K562 (cell line): ENCODE measurements around the gene MED31. TPM values are rescaled to one million over a fixed set of nuclear protein-coding genes. Genes with fewer than 3 reads are reported as not detected.

Experiments used
- ATAC-seq: fragments of 200-7000 bp; cut with Tn5 transposase; 3 replicates; pipeline ENCODE4 v1.9.1; 2020; ENCODE audit warnings: moderate library complexity
- BruUV-seq: library from RNA; stranded (reverse); fragments of 400-500 nt; replicated peaks from 2 replicates; lab custom pipeline; 2021; lab: Mats Ljungman, UMichigan
- CTCF ChIA-PET: fragments of 300-600 bp; formaldehyde crosslinking; extraction: SDS; loops from one replicate; lab custom pipeline; 2021; ENCODE audit warnings: low intra/inter-chr PET ratio; lab: Yijun Ruan, JAX
- POLR2A ChIA-PET: fragments of 300-600, 350-650 bp; sonication (Branson Sonifier 250); formaldehyde crosslinking; extraction: SDS; loops from one replicate; lab custom pipeline; 2021; ENCODE audit warnings: antibody characterized with exemption, inconsistent platforms; lab: Yijun Ruan, JAX
- DNase-seq, 4 experiments: peaks; one replicate each; pipeline versions ENCODE4 v3.0.0 to v3.0.0-alpha.2; 2011 to 2018; ENCODE audit warnings: low spot score in 3 of 4, mixed read lengths in 3 of 4; ENCODE audit errors: extremely low read depth in 1 of 4
- FAIRE-seq: peaks from 2 replicates; lab custom pipeline; 2011; peaks lifted over from hg19 to GRCh38; lab: Jason Lieb, UNC
- H2AFZ ChIP-seq: 2 replicates; pipeline ENCODE4 v1.6.0; 2011; ENCODE audit warnings: low read depth, low read length, control low read depth, inconsistent platforms
- H3K27ac ChIP-seq: fragments of 200-600 bp; 3 replicates; pipeline ENCODE4 v1.8.0; 2011; ENCODE audit warnings: low read depth, mild to moderate bottlenecking, control low read depth, inconsistent platforms, low read length, moderate library complexity, mixed read lengths; ENCODE audit errors: extremely low read depth
- H3K27me3 ChIP-seq, 2 experiments: fragments of 300-600 bp in 1 of 2; 2 replicates in 1 of 2; 3 replicates in 1 of 2; pipeline versions ENCODE4 v1.6.0 to v1.8.0; 2011; ENCODE audit warnings: inconsistent platforms in 2 of 2, low read length in 2 of 2, mild to moderate bottlenecking in 1 of 2, mixed read lengths in 1 of 2, moderate library complexity in 1 of 2; ENCODE audit not compliant: control insufficient read depth in 2 of 2, insufficient read depth in 2 of 2
- H3K36me3 ChIP-seq: fragments of 300-600 bp; 3 replicates; pipeline ENCODE4 v1.8.0; 2011; ENCODE audit warnings: mild to moderate bottlenecking, low read length, inconsistent platforms; ENCODE audit not compliant: control insufficient read depth, insufficient read depth
- H3K4me1 ChIP-seq, 2 experiments: fragments of 200-600 bp in 1 of 2; replicated peaks in 1 of 2; 2 replicates in 1 of 2; 3 replicates in 1 of 2; pipeline versions ENCODE4 v1.5.1 to v1.8.0; 2011; ENCODE audit warnings: inconsistent platforms in 2 of 2, low read length in 2 of 2, mild to moderate bottlenecking in 1 of 2, mixed read lengths in 1 of 2, moderate library complexity in 1 of 2; ENCODE audit not compliant: control insufficient read depth in 2 of 2, insufficient read depth in 2 of 2
- H3K4me2 ChIP-seq: 2 replicates; pipeline ENCODE4 v1.6.1; 2011; ENCODE audit warnings: low read length, control low read depth, inconsistent platforms, mixed read lengths; ENCODE audit not compliant: insufficient read depth
- H3K4me3 ChIP-seq: fragments of 200-600 bp; sonication (generic), shearing (Covaris generic); 2 replicates; pipeline ENCODE4 v1.5.1; 2016; ENCODE audit warnings: control low read depth, inconsistent platforms
- H3K79me2 ChIP-seq: fragments of 200-600 bp; 3 replicates; pipeline ENCODE4 v1.8.0; 2011; ENCODE audit warnings: low read length, inconsistent platforms; ENCODE audit not compliant: control insufficient read depth, insufficient read depth
- H3K9ac ChIP-seq, 2 experiments: 2 replicates each; pipeline versions ENCODE4 v1.6.0 to v1.6.1; 2011; ENCODE audit warnings: low read depth in 2 of 2, low read length in 2 of 2, control low read depth in 1 of 2, inconsistent platforms in 1 of 2, mild to moderate bottlenecking in 1 of 2, mixed read lengths in 1 of 2; ENCODE audit not compliant: insufficient read depth in 1 of 2
- H3K9me1 ChIP-seq: one replicate; pipeline ENCODE4 v1.6.0; 2011; ENCODE audit warnings: inconsistent platforms, mild to moderate bottlenecking, low read length, moderate library complexity; ENCODE audit not compliant: control insufficient read depth, insufficient read depth
- H3K9me3 ChIP-seq: replicated peaks from 2 replicates; pipeline ENCODE4 v1.5.1; 2011; ENCODE audit warnings: low read depth, low read length, inconsistent platforms; ENCODE audit not compliant: control insufficient read depth, insufficient read depth
- H4K20me1 ChIP-seq: replicated peaks from 2 replicates; pipeline ENCODE4 v1.6.1; 2011; ENCODE audit warnings: low read length, inconsistent platforms, mixed read lengths; ENCODE audit not compliant: control insufficient read depth, insufficient read depth
- ATF1 ChIP-seq, 2 experiments: fragments of 450-650 bp in 1 of 2; IDR thresholded peaks; 2 replicates each; pipeline ENCODE4 v1.6.1; 2016; ENCODE audit warnings: missing compliant biosample characterization in 1 of 2, missing genetic modification characterization in 1 of 2
- BMI1 ChIP-seq: fragments of 150-350 bp; IDR thresholded peaks from 2 replicates; pipeline ENCODE4 v1.6.1; 2014; ENCODE audit warnings: low read length
- CBX8 ChIP-seq: fragments of 200-600 bp; sonication (generic); IDR thresholded peaks from 2 replicates; pipeline ENCODE4 v1.6.1; 2012; ENCODE audit warnings: borderline replicate concordance, mixed run types, low read depth, mild to moderate bottlenecking, moderate library complexity, mixed read lengths, low read length, control low read depth, inconsistent platforms; ENCODE audit not compliant: poor library complexity, severe bottlenecking; ENCODE audit errors: extremely low read depth
- DIDO1 ChIP-seq: fragments of 450-650 bp; IDR thresholded peaks from 2 replicates; pipeline ENCODE4 v1.6.1; 2016; ENCODE audit warnings: low read depth, missing biosample characterization, missing genetic modification characterization
- ETV5 ChIP-seq: sonication (generic); formaldehyde crosslinking; IDR thresholded peaks from 2 replicates; pipeline ENCODE4 v1.4.0; 2020; ENCODE audit warnings: low read depth, mild to moderate bottlenecking, missing genetic modification reagents
- ETV6 ChIP-seq, 3 experiments: fragments of 150-350 bp in 1 of 3; sonication (generic) in 1 of 3; formaldehyde crosslinking in 1 of 3; IDR thresholded peaks; 2 replicates each; pipeline versions ENCODE4 v1.6.1 to v1.8.0; 2014 to 2022; ENCODE audit warnings: borderline replicate concordance in 2 of 3, low read depth in 2 of 3, antibody characterized with exemption in 1 of 3, low read length in 1 of 3, mild to moderate bottlenecking in 1 of 3, missing genetic modification reagents in 1 of 3
- GABPB1 ChIP-seq: sonication (generic); formaldehyde crosslinking; IDR thresholded peaks from 2 replicates; pipeline ENCODE4 v1.8.0; 2022; ENCODE audit warnings: mild to moderate bottlenecking, missing genetic modification reagents
- GTF2A2 ChIP-seq: IDR thresholded peaks from 2 replicates; pipeline ENCODE4 v1.6.1; 2016; ENCODE audit warnings: mild to moderate bottlenecking, missing genetic modification characterization, missing compliant biosample characterization
- HNRNPLL ChIP-seq: fragments of 200-400 bp; formaldehyde crosslinking; IDR thresholded peaks from 2 replicates; pipeline ENCODE4 v1.6.1; 2017; ENCODE audit warnings: low read length, low read depth, mild to moderate bottlenecking; ENCODE audit not compliant: poor library complexity, severe bottlenecking
- IRF1 ChIP-seq: sonication (generic); formaldehyde crosslinking; IDR thresholded peaks from 2 replicates; pipeline ENCODE4 v1.8.0; 2022; ENCODE audit warnings: missing genetic modification reagents, mild to moderate bottlenecking, borderline replicate concordance
- MTA3 ChIP-seq: fragments of 450-650 bp; formaldehyde crosslinking; IDR thresholded peaks from 2 replicates; pipeline ENCODE4 v1.6.1; 2017; ENCODE audit warnings: mild to moderate bottlenecking, borderline replicate concordance
- NONO ChIP-seq, 2 experiments: fragments of 200-400 bp in 1 of 2; fragments of 450-650 bp in 1 of 2; formaldehyde crosslinking in 1 of 2; IDR thresholded peaks; 2 replicates each; pipeline ENCODE4 v1.6.1; 2017; ENCODE audit warnings: low read depth in 2 of 2, mild to moderate bottlenecking in 2 of 2, moderate library complexity in 2 of 2, low read length in 1 of 2
- PCBP1 ChIP-seq: fragments of 200-400 bp; formaldehyde crosslinking; IDR thresholded peaks from 2 replicates; pipeline ENCODE4 v1.6.1; 2018; ENCODE audit warnings: mild to moderate bottlenecking, low read depth, low read length; ENCODE audit not compliant: poor library complexity, severe bottlenecking
- PRMT5 ChIP-seq: sonication (generic); formaldehyde crosslinking; IDR thresholded peaks from 2 replicates; pipeline ENCODE4 v1.5.0; 2020; ENCODE audit warnings: missing genetic modification reagents
- TCF3 ChIP-seq: sonication (generic); formaldehyde crosslinking; IDR thresholded peaks from 2 replicates; pipeline ENCODE4 v1.4.0; 2020; ENCODE audit warnings: mild to moderate bottlenecking, missing genetic modification reagents
- TSC22D4 ChIP-seq: fragments of 450-650 bp; IDR thresholded peaks from 2 replicates; pipeline ENCODE4 v1.6.1; 2016; ENCODE audit warnings: missing genetic modification characterization, missing biosample characterization, control low read depth
- ZNF23 ChIP-seq: fragments of 250-450 bp; sonication (Bioruptor Pico); IDR thresholded peaks from 2 replicates; pipeline ENCODE4 v1.4.0; 2020; ENCODE audit warnings: mild to moderate bottlenecking
- ZNF347 ChIP-seq: fragments of 450-650 bp; formaldehyde crosslinking; IDR thresholded peaks from 2 replicates; pipeline ENCODE4 v1.4.0; 2020; ENCODE audit warnings: low read depth, mild to moderate bottlenecking, moderate library complexity
- ZNF436 ChIP-seq: fragments of 250-450, 450-650 bp; sonication (Bioruptor Pico); formaldehyde crosslinking; IDR thresholded peaks from 2 replicates; pipeline ENCODE4 v1.7.0; 2020; ENCODE audit warnings: mild to moderate bottlenecking
- ZSCAN32 ChIP-seq: fragments of 450-650 bp; formaldehyde crosslinking; IDR thresholded peaks from 2 replicates; pipeline ENCODE4 v1.4.0; 2020; ENCODE audit warnings: mild to moderate bottlenecking, moderate library complexity
- WGBS: fragments of 100-300 bp; shearing (Covaris generic); methylation state at CpG from one replicate; pipeline ENCODE4 v1.1.6; 2016; ENCODE audit warnings: low coverage, mixed read lengths; ENCODE audit not compliant: insufficient coverage; ENCODE audit errors: missing lambda C conversion rate; 5-methylcytosine and 5-hydroxymethylcytosine counted together
- in situ Hi-C: fragments of 300-500 bp; cut with MboI; formaldehyde crosslinking; loops from 4 replicates; pipeline ENCODE4 v1.15.0; 2018; ENCODE audit warnings: inconsistent platforms, mixed read lengths
- intact Hi-C: fragments of 100-400 bp; cut with micrococcal nuclease; formaldehyde crosslinking; loops from 2 replicates; pipeline ENCODE4 v1.14.2; 2022
- polyA plus RNA-seq, 8 experiments: library from polyadenylated mRNA; depleted of rRNA in 4 of 8; stranded (reverse) in 5 of 8; unstranded in 3 of 8; fragments of >200 nt; fragmentation: Nextera tagmentation in 2 of 8; fragmentation: Illumina TruSeq in 1 of 8; extraction: Ambion mirVana in 2 of 8; extraction: Trizol in 1 of 8; gene quantifications; 2 replicates each; pipeline versions ENCODE4 v1.2.1 to v1.2.3, GENCODE V29; 2011 to 2014; ENCODE audit warnings: inconsistent platforms in 1 of 8, missing spikeins in 1 of 8
- total RNA-seq, 7 experiments: library from RNA; depleted of rRNA in 6 of 7; stranded (reverse); fragments of >200 nt in 6 of 7; fragmentation: Illumina TruSeq in 2 of 7; extraction: Trizol in 2 of 7; gene quantifications; 2 replicates each; pipeline versions ENCODE4 v1.2.1 to v1.2.3, GENCODE V29; 2011 to 2021; ENCODE audit warnings: low replicate concordance in 1 of 7

Gene MED31
- total and polyA plus RNA-seq, 9 of the 15 experiments (the other 6 are each of a cell fraction or from before 2014, with no cell fraction given), result 6.4 to 39.9 (median 14.6) TPM

- no TSS peak for BruUV-seq
- Histone ChIP-seq H3K9me1 (no peaks in the 10 kb centered on the region), H3K36me3 (peaks cover 49% of the 10 kb centered on the region), H3K4me3 (no peak overlapping the region), H3K9ac (no peak overlapping the region), H4K20me1 (no peaks in the 10 kb centered on the region), H3K4me1 (peaks cover 0 to 12% of the 10 kb centered on the region in 2 experiments; a peak in 2 of 5 replicates), H3K79me2 (no peaks in the 10 kb centered on the region), H3K27ac (no peak overlapping the region), H2AFZ (no peak overlapping the region), H3K4me2 (no peak overlapping the region), H3K9me3 (no peaks in the 10 kb centered on the region), H3K27me3 (no peaks in the 10 kb centered on the region)
- POLR2A ChIA-PET, result interaction anchor here (1.1 kb wide), 1 partner anchor 10 kb away, joined by 3 read pairs; no protein-coding TSS in a partner anchor
- TF ChIP-seq MTA3 (no peak), ZNF436 (no peak), ETV6 (IDR thresholded peaks at IDR 0.05; ENCODE audit: borderline replicate concordance in 1 of 2, low read depth in 2 of 2, low read length in 1 of 2) (no peak), ETV6 (CRISPR knock-in tag; IDR thresholded peaks at IDR 0.05; ENCODE audit: borderline replicate concordance) (no peak), CBX8 (no peak), GTF2A2 (no peak), DIDO1 (tag) (no peak), TSC22D4 (no peak), HNRNPLL (no peak), NONO (IDR thresholded peaks at IDR 0.05; ENCODE audit: low read depth in 2 of 2, low read length in 1 of 2) (no peak), IRF1 (CRISPR knock-in tag) (no peak), ATF1 (CRISPR knock-in tag; IDR thresholded peaks at IDR 0.05) (no peak), ATF1 (tag; IDR thresholded peaks at IDR 0.05) (no peak), ZNF23 (CRISPR knock-in tag) (no peak), TCF3 (CRISPR knock-in tag) (no peak), ZSCAN32 (CRISPR knock-in tag) (no peak), PRMT5 (CRISPR knock-in tag) (no peak), ZNF347 (CRISPR knock-in tag) (no peak), BMI1 (no peak), ETV5 (no peak), PCBP1 (no peak), GABPB1 (CRISPR knock-in tag) (no peak)
- intact Hi-C loops, result no loop called here
- no peak for ATAC-seq
- WGBS, result 55% methylated on average over 2 of the region's 2 CpGs
- in situ Hi-C loops, result no loop called here
- DNase-seq, result no peak
- FAIRE-seq, result no peak
- CTCF ChIA-PET, result no interaction called here
Measured at GRCh38 chr17:6596511-6596910, 54.9 kb downstream of the MED31 start.
